Endodermal cell (in vitro differentiated cells): ENCODE data around the gene ATF7. TPM values are rescaled to one million over a fixed set of nuclear protein-coding genes. Genes with fewer than 3 reads are reported as not detected.
A peak's percentile ranks its signal among the peaks of the same experiment; 100 is the strongest.

Source experiments
- DNase-seq: peaks from one replicate; pipeline ENCODE4 v3.0.0-alpha.2; 2017
- H3K27ac ChIP-seq: 2 replicates; pipeline ENCODE4 v1.5.1; 2013; ENCODE audit warnings: mild to moderate bottlenecking, low read depth, low read length, moderate library complexity
- H3K27me3 ChIP-seq: 2 replicates; pipeline ENCODE4 v1.6.1; 2013; ENCODE audit warnings: mild to moderate bottlenecking, low read length, moderate library complexity; ENCODE audit not compliant: insufficient read depth, control insufficient read depth, poor library complexity, severe bottlenecking
- H3K36me3 ChIP-seq: 2 replicates; pipeline ENCODE4 v1.7.0; 2013; ENCODE audit warnings: mild to moderate bottlenecking, low read length, moderate library complexity; ENCODE audit not compliant: control insufficient read depth, insufficient read depth
- H3K4me1 ChIP-seq: one replicate; pipeline ENCODE4 v1.7.0; 2013; ENCODE audit warnings: low read length; ENCODE audit not compliant: control insufficient read depth, insufficient read depth
- H3K4me3 ChIP-seq: 2 replicates; pipeline ENCODE4 v1.5.1; 2013; ENCODE audit warnings: mild to moderate bottlenecking, low read length, moderate library complexity
- H3K9ac ChIP-seq: 2 replicates; pipeline ENCODE4 v1.6.1; 2013; ENCODE audit warnings: mild to moderate bottlenecking, low read length, moderate library complexity; ENCODE audit not compliant: poor library complexity, severe bottlenecking; ENCODE audit errors: extremely low read depth
- H3K9me3 ChIP-seq: 2 replicates; pipeline ENCODE4 v1.6.1; 2013; ENCODE audit warnings: mild to moderate bottlenecking, low read length, moderate library complexity; ENCODE audit not compliant: control insufficient read depth
- H3K27ac Mint-ChIP-seq: 2 replicates; pipeline ENCODE4 v1.8.0; 2020; ENCODE audit warnings: mixed read lengths
- H3K27me3 Mint-ChIP-seq: 2 replicates; pipeline ENCODE4 v1.8.0; 2021; ENCODE audit warnings: mild to moderate bottlenecking, mixed read lengths; ENCODE audit not compliant: insufficient read depth
- H3K36me3 Mint-ChIP-seq: 2 replicates; pipeline ENCODE4 v1.8.0; 2020; ENCODE audit warnings: low read depth, mixed read lengths
- H3K4me1 Mint-ChIP-seq: 2 replicates; pipeline ENCODE4 v1.8.0; 2020; ENCODE audit warnings: mixed read lengths
- H3K4me3 Mint-ChIP-seq: 2 replicates; pipeline ENCODE4 v1.8.0; 2020; ENCODE audit warnings: mild to moderate bottlenecking, moderate library complexity, mixed read lengths
- H3K9me3 Mint-ChIP-seq: 2 replicates; pipeline ENCODE4 v1.8.0; 2020; ENCODE audit warnings: mild to moderate bottlenecking, mixed read lengths
- WGBS, 2 experiments: methylation state at CpG; one replicate each; pipeline versions ENCODE4 v1.1.5 to v1.1.7; 2013; ENCODE audit warnings: missing lambda C conversion rate in 2 of 2, mixed read lengths in 1 of 2; ENCODE audit not compliant: insufficient coverage in 1 of 2, insufficient read length in 1 of 2; 5-methylcytosine and 5-hydroxymethylcytosine counted together
- total RNA-seq, 2 donors: library from RNA; stranded (reverse); fragmentation: NEBNext Ultra II Directional in 1 of 2; extraction: Animal tissue kit (Norgen Biotek cat#: 25700) in 1 of 2; gene quantifications; 2 replicates in 1 of 2; 3 replicates in 1 of 2; pipeline ENCODE4 v1.2.1, GENCODE V29; 2021
- TF ChIP-seq, protein P1 (sequence below): fragments of 200-600 bp; sonication (generic); conservative IDR thresholded peaks from 2 replicates; pipeline ENCODE4 v1.5.0; 2021; ENCODE audit warnings: antibody characterized with exemption, mild to moderate bottlenecking

The ATF7 gene
- total RNA-seq, 2 donors from 2014 or later: 29.0 to 36.6 TPM

GRCh38 chr12:53498235-53498630 is 127.9 kb downstream of the ATF7 start:
- Histone ChIP-seq H3K27ac (no peak overlapping the region), H3K27me3 (no peaks in the 10 kb centered on the region), H3K9ac (no peak overlapping the region), H3K36me3 (peaks cover 4% of the 10 kb centered on the region), H3K4me3 (no peak overlapping the region), H3K9me3 (no peaks in the 10 kb centered on the region), H3K4me1 (peaks cover 23% of the 10 kb centered on the region)
- TF ChIP-seq, protein P1, sequence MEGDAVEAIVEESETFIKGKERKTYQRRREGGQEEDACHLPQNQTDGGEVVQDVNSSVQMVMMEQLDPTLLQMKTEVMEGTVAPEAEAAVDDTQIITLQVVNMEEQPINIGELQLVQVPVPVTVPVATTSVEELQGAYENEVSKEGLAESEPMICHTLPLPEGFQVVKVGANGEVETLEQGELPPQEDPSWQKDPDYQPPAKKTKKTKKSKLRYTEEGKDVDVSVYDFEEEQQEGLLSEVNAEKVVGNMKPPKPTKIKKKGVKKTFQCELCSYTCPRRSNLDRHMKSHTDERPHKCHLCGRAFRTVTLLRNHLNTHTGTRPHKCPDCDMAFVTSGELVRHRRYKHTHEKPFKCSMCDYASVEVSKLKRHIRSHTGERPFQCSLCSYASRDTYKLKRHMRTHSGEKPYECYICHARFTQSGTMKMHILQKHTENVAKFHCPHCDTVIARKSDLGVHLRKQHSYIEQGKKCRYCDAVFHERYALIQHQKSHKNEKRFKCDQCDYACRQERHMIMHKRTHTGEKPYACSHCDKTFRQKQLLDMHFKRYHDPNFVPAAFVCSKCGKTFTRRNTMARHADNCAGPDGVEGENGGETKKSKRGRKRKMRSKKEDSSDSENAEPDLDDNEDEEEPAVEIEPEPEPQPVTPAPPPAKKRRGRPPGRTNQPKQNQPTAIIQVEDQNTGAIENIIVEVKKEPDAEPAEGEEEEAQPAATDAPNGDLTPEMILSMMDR: no peak
- peak overlapping the region; percentile 79 for H3K4me3 Mint-ChIP-seq
- no peak overlapping the region for H3K27ac Mint-ChIP-seq
- no peak for DNase-seq
- no peaks in the 10 kb centered on the region for H3K9me3 Mint-ChIP-seq
- no peaks in the 10 kb centered on the region for H3K36me3 Mint-ChIP-seq
- WGBS, 2 experiments: 84% methylated on average over 2 of the region's 2 CpGs; no CpG with 5 or more reads in 1 of the 2 experiments
- H3K27me3 Mint-ChIP-seq: peaks cover 2% of the 10 kb centered on the region
- peaks cover 43% of the 10 kb centered on the region for H3K4me1 Mint-ChIP-seq

DNA sequence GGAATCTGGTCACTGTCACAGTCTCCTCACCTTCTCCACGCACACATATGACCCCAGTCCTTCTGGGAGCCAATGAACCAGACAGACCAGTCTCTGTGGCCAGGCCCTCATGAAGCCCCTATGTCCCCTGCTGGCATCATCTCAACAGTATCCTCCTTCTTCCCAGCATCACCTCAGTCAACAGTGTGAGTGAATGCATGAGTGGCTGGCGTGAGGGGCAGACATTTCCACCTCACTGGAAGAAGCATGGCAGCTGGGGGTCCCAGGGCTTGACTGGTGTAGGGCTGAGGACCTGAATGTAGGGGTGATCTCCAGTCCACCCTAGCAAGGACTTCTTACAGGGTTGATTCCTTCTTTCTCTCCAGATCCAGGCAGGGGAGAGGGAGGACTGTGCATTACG is 128.7 kb downstream of the ATF7 start:
- H3K4me1 Mint-ChIP-seq: peaks cover 44% of the 10 kb centered on the region
- peak; percentile 43 for DNase-seq
- Histone ChIP-seq H3K36me3 (no peaks in the 10 kb centered on the region), H3K9me3 (no peaks in the 10 kb centered on the region), H3K27me3 (no peaks in the 10 kb centered on the region), H3K9ac (no peak overlapping the region), H3K27ac (no peak overlapping the region), H3K4me3 (no peak overlapping the region), H3K4me1 (peaks cover 23% of the 10 kb centered on the region)
- H3K27me3 Mint-ChIP-seq: peaks cover 2% of the 10 kb centered on the region
- TF ChIP-seq, protein P1: no peak
- H3K27ac Mint-ChIP-seq: no peak overlapping the region
- WGBS, 2 experiments: 93 to 96% methylated on average over 2 to 3 of the region's 3 CpGs
- H3K36me3 Mint-ChIP-seq: no peaks in the 10 kb centered on the region
- H3K9me3 Mint-ChIP-seq: no peaks in the 10 kb centered on the region
- no peak overlapping the region for H3K4me3 Mint-ChIP-seq

- Mint-ChIP-seq H3K9me3 (no peaks in the 10 kb centered on the region), H3K27ac (no peak overlapping the region), H3K4me3 (peak overlapping the region; percentile 20), H3K27me3 (peaks cover 2% of the 10 kb centered on the region), H3K36me3 (no peaks in the 10 kb centered on the region), H3K4me1 (peaks cover 45% of the 10 kb centered on the region)
- Histone ChIP-seq H3K27ac (no peak overlapping the region), H3K36me3 (no peaks in the 10 kb centered on the region), H3K9me3 (no peaks in the 10 kb centered on the region), H3K27me3 (no peaks in the 10 kb centered on the region), H3K9ac (no peak overlapping the region), H3K4me3 (no peak overlapping the region), H3K4me1 (peaks cover 17% of the 10 kb centered on the region)
- TF ChIP-seq, protein P1: no peak
- no peak for DNase-seq
- WGBS, 2 experiments: 100% methylated on average over 1 of the region's 1 CpG; no CpG with 5 or more reads in 1 of the 2 experiments
These were observed 129.5 kb downstream of the ATF7 start for GRCh38 chr12:53496752-53497032.
